ENCODE measurements around the gene RHEB.

DNA sequence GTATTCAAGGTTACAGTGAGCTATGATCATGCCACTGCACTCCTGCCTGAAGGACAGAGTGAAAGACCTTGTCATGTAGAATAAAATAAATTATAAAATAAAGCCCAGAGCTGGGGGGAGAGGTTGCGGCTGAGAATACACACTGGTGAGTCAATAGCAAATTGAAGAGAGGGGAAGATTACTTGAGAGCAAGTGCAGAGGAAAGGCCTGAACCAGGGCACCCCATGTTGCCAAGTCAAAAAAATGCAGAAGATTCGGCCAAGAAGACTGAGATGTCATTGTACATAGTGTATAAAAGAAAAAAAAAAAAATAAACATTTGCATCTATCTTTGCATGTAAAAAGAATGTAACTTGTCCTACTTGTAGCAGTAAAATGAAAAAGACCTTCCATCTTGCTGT is 32.5 kb downstream of the RHEB start:
- TF ChIP-seq POLR2A (IDR thresholded peaks at IDR 0.05) = no peak
- TF ChIP-seq, protein P1, sequence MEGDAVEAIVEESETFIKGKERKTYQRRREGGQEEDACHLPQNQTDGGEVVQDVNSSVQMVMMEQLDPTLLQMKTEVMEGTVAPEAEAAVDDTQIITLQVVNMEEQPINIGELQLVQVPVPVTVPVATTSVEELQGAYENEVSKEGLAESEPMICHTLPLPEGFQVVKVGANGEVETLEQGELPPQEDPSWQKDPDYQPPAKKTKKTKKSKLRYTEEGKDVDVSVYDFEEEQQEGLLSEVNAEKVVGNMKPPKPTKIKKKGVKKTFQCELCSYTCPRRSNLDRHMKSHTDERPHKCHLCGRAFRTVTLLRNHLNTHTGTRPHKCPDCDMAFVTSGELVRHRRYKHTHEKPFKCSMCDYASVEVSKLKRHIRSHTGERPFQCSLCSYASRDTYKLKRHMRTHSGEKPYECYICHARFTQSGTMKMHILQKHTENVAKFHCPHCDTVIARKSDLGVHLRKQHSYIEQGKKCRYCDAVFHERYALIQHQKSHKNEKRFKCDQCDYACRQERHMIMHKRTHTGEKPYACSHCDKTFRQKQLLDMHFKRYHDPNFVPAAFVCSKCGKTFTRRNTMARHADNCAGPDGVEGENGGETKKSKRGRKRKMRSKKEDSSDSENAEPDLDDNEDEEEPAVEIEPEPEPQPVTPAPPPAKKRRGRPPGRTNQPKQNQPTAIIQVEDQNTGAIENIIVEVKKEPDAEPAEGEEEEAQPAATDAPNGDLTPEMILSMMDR (IDR thresholded peaks at IDR 0.05) = no peak

Data from heart left ventricle (tissue), 13 donors.